ENCODE measurements around the gene PTPRU. TPM values are rescaled to one million over a fixed set of nuclear protein-coding genes. Genes with fewer than 3 reads are reported as not detected.

PTPRU gene
- total RNA-seq, 1 donor from 2014 or later = 37.3 TPM

DNA sequence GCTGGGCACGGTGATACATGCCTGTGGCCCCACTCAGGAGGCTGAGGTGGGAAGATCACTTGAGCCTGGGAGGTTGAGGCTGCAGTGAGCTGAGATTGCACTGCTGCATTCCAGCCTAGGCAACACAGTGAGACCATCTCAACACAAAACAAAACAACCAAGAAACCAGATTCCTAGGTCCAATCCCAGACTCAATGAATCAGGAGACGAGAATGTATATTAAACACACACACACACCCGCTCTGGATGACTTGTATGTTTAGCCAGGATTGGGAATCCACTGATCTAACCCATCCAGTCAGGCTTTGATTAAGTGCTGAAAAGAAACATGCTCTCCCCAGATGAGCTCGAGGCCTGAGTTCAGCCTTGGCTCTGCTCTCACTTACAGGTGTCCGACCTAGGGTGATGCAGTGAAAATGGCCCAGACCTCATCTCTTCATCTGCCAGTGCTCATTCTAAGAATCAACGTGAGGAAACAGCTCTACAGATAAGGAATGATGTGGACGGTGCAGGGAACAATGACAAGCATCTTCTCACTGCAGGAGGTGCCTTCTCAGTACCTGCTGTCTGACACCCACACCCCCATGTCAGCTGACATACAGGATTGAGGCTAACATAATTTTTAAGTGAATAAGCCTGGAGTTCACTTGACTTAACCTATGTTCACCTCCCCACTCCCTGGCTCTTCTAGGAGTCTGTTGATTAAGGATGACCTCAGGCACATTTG is 39.3 kb upstream of the PTPRU start:
- Histone ChIP-seq H3K4me3 (no peak overlapping the region), H3K9me3 (no peaks in the 10 kb centered on the region), H3K27me3 (no peaks in the 10 kb centered on the region), H3K36me3 (peaks cover 0 to 19% of the 10 kb centered on the region in 2 donors), H3K4me1 (peaks cover 5% of the 10 kb centered on the region), H3K27ac (no peak overlapping the region)
- intact Hi-C loops (cut with DNase I) = no loop called here
- no peak for DNase-seq (ENCODE audit: extremely low spot score in 2 of 2)
- TF ChIP-seq POLR2AphosphoS5 (IDR thresholded peaks at IDR 0.05; ENCODE audit: insufficient read depth in 1 of 2, low read depth in 1 of 2) = no peak
- no peak for TF ChIP-seq POLR2A (IDR thresholded peaks at IDR 0.05)
- TF ChIP-seq, protein P1, sequence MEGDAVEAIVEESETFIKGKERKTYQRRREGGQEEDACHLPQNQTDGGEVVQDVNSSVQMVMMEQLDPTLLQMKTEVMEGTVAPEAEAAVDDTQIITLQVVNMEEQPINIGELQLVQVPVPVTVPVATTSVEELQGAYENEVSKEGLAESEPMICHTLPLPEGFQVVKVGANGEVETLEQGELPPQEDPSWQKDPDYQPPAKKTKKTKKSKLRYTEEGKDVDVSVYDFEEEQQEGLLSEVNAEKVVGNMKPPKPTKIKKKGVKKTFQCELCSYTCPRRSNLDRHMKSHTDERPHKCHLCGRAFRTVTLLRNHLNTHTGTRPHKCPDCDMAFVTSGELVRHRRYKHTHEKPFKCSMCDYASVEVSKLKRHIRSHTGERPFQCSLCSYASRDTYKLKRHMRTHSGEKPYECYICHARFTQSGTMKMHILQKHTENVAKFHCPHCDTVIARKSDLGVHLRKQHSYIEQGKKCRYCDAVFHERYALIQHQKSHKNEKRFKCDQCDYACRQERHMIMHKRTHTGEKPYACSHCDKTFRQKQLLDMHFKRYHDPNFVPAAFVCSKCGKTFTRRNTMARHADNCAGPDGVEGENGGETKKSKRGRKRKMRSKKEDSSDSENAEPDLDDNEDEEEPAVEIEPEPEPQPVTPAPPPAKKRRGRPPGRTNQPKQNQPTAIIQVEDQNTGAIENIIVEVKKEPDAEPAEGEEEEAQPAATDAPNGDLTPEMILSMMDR (IDR thresholded peaks at IDR 0.05) = no peak

DNA sequence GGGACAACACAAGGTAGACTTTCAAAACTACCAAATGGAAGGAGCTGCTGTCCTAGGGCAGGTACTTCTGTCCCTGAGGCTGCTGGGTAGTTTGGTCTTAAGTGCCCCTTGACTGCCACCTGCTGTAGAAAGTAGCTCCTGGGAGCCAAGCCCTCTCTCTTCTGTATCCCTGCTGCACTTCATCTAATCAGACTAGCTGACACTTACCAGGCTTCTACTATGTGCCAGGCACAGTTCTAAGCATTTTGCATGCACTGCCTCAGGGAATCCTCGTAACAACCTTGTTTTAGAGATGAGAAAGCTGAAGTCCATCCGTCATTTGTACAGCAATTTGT is 38.8 kb upstream of the PTPRU start:
- no peaks in the 10 kb centered on the region for H3K27me3 ChIP-seq
- DNase-seq (ENCODE audit: extremely low spot score in 2 of 2) = no peak
- no peak overlapping the region for H3K4me3 ChIP-seq
- peaks cover 0 to 19% of the 10 kb centered on the region in 2 donors for H3K36me3 ChIP-seq
- H3K9me3 ChIP-seq = no peaks in the 10 kb centered on the region
- no peak for TF ChIP-seq POLR2A (IDR thresholded peaks at IDR 0.05)
- no peak for TF ChIP-seq POLR2AphosphoS5 (IDR thresholded peaks at IDR 0.05; ENCODE audit: insufficient read depth in 1 of 2, low read depth in 1 of 2)
- TF ChIP-seq, protein P1 (IDR thresholded peaks at IDR 0.05) = no peak
- H3K27ac ChIP-seq = no peak overlapping the region
- intact Hi-C loops (cut with DNase I) = no loop called here
- H3K4me1 ChIP-seq = peaks cover 11% of the 10 kb centered on the region

DNA sequence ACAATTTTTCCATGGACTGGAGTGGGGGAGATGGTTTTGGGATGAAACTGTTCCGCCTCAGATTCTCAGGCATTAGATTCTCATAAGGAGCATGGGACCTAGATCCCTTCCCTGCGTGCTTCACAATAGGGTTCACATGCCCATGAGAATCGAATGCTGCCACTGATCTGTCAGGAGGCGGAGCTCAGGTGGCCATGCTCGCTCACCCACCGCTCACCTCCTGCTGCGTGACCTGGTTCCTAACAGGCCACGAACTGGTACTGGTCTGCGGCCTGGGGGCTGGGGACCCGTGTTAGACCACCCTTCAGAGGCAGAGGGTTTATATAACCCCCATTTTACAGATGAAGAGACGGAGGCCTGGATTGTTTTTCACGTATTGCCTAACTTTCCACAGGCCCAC is 38.3 kb upstream of the PTPRU start:
- H3K36me3 ChIP-seq = peaks cover 0 to 16% of the 10 kb centered on the region in 2 donors
- TF ChIP-seq POLR2AphosphoS5 (IDR thresholded peaks at IDR 0.05; ENCODE audit: insufficient read depth in 1 of 2, low read depth in 1 of 2) = no peak
- TF ChIP-seq, protein P1 (IDR thresholded peaks at IDR 0.05) = no peak
- TF ChIP-seq POLR2A (IDR thresholded peaks at IDR 0.05) = no peak
- no peak overlapping the region for H3K27ac ChIP-seq

DNA sequence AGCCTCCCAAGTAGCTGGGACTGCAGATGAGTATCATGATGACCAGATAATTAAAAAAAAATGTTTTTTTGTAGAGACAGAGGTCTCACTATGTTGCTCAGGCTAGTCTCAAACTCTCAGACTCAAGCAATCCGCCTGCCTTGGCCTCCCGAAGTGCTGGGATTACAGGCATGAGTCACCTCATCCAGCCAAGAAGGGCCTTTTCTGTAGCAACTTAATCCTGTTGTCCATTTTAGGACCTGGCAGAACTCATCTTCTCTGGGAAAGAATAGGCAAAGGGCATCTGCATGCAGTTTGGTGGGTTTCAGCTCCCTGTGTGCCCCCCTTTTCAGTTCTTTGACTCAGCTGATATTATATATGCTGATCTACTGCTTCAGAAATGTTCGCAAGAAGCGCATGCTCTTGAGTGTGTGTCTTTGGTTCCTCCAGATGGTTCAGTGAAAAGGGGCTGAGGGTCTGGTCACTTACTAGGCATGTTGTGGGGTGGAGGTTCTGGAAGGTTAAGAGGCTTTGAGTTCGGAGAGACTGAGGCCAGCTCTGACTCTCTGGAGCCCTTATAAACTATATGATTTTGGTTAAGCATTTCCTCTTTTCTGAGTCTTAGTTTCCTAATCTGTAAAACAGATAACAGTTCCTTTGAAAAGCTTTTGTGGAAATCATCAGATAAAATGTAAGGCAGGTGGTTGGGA is 35.3 kb upstream of the PTPRU start:
- H3K9me3 ChIP-seq = no peaks in the 10 kb centered on the region
- H3K27me3 ChIP-seq = no peaks in the 10 kb centered on the region
- no peak for DNase-seq (ENCODE audit: extremely low spot score in 2 of 2)
- TF ChIP-seq, protein P1 (IDR thresholded peaks at IDR 0.05) = no peak
- TF ChIP-seq POLR2AphosphoS5 (IDR thresholded peaks at IDR 0.05; ENCODE audit: insufficient read depth in 1 of 2, low read depth in 1 of 2) (no peak), POLR2A (IDR thresholded peaks at IDR 0.05) (no peak)
- no peak overlapping the region for H3K4me3 ChIP-seq
- H3K27ac ChIP-seq = no peak overlapping the region
- intact Hi-C loops (cut with DNase I) = loop anchor here (5.0 to 10.0 kb wide), 2 partner anchors 156 to 319 kb away; no protein-coding TSS in a partner anchor
- H3K36me3 ChIP-seq = peaks cover 0 to 12% of the 10 kb centered on the region in 2 donors
- H3K4me1 ChIP-seq = peaks cover 12% of the 10 kb centered on the region

More for the DNA sequence above, 38.3 kb upstream of the PTPRU start:
- no peak for DNase-seq (ENCODE audit: extremely low spot score in 2 of 2)
- H3K4me1 ChIP-seq = peaks cover 12% of the 10 kb centered on the region
- no peaks in the 10 kb centered on the region for H3K27me3 ChIP-seq
- intact Hi-C loops (cut with DNase I) = no loop called here
- H3K9me3 ChIP-seq = no peaks in the 10 kb centered on the region
- no peak overlapping the region for H3K4me3 ChIP-seq

All from vagina (tissue), 2 donors.